ENCODE results near the gene CALN1.

Gene CALN1

GRCh38 chr7:72286519-72286918, 125.6 kb downstream of the CALN1 start:
- no peaks in the 10 kb centered on the region for H3K27me3 ChIP-seq (ENCODE audit: low read depth, low read length)
- no peaks in the 10 kb centered on the region for H3K79me2 ChIP-seq (ENCODE audit: low read length)
- H3K4me1 ChIP-seq (ENCODE audit: low read length), result no peaks in the 10 kb centered on the region
- no peak overlapping the region for H3K4me3 ChIP-seq (ENCODE audit: low read length)
- H3K4me2 ChIP-seq (ENCODE audit: low read length), result no peak overlapping the region
- H3K36me3 ChIP-seq (replicated peaks; ENCODE audit: low read depth, low read length), result no peaks in the 10 kb centered on the region
- H3K9ac ChIP-seq (ENCODE audit: low read length), result no peak overlapping the region
- no peaks in the 10 kb centered on the region for H4K20me1 ChIP-seq (ENCODE audit: insufficient read depth, low read length)
- H2AFZ ChIP-seq (ENCODE audit: low read depth, low read length), result no peak overlapping the region
- no peak overlapping the region for H3K27ac ChIP-seq (ENCODE audit: low read length)
- H3K9me3 ChIP-seq (ENCODE audit: insufficient read depth, low read length), result no peaks in the 10 kb centered on the region
- TF ChIP-seq CTCF (IDR thresholded peaks at IDR 0.05; ENCODE audit: low read depth, low read length) (no peak), EZH2phosphoT487 (IDR thresholded peaks at IDR 0.05; ENCODE audit: low read depth) (no peak)

DNA sequence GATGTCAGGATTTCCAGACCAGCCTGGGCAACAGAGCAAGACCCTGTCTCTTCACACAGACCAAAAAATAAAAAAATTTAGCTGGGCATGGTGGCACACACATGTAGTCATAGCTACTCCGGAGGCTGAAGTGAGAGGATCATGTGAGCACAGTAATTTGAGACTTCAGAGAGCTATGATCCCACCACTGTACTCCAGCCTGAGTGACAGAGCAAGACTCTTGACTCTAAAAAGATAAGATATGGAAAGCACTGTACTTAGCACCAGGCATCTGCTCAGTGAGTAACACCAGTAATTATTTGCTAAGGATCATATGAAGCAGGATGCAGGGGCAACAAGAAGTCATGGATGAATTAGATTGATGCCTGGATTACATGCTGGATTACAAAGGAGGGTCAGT, 128.8 kb downstream of the CALN1 start:
- H3K27ac ChIP-seq (ENCODE audit: low read length), result no peak overlapping the region

DNA sequence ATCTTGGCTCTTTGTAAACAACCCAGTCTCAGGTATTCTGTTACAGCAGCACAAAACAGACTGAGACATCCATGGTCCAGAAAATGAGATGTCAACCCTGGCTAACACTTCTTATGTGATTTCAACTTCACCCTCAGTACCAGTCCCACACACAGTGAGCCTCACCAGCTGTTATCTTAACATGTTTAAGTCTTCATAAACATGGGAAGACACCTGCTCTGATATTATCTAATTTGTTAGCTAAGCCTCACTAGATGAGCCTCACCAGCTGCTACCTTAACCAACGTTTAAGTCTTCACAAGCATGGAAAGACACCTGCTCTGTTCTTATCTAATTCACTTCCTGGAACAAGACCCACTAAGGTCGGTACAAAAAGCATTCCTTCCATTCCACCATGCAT, 130.8 kb downstream of the CALN1 start:
- no peak overlapping the region for H3K9ac ChIP-seq (ENCODE audit: low read length)
- no peaks in the 10 kb centered on the region for H4K20me1 ChIP-seq (ENCODE audit: insufficient read depth, low read length)
- no peaks in the 10 kb centered on the region for H3K9me3 ChIP-seq (ENCODE audit: insufficient read depth, low read length)
- H3K27ac ChIP-seq (ENCODE audit: low read length), result no peak overlapping the region
- H3K36me3 ChIP-seq (replicated peaks; ENCODE audit: low read depth, low read length), result no peaks in the 10 kb centered on the region
- H3K4me3 ChIP-seq (ENCODE audit: low read length), result no peak overlapping the region
- H2AFZ ChIP-seq (ENCODE audit: low read depth, low read length), result no peak overlapping the region
- no peak for TF ChIP-seq CTCF (IDR thresholded peaks at IDR 0.05; ENCODE audit: low read depth, low read length)
- no peak for TF ChIP-seq EZH2phosphoT487 (IDR thresholded peaks at IDR 0.05; ENCODE audit: low read depth)
- H3K79me2 ChIP-seq (ENCODE audit: low read length), result no peaks in the 10 kb centered on the region
- no peaks in the 10 kb centered on the region for H3K4me1 ChIP-seq (ENCODE audit: low read length)
- H3K4me2 ChIP-seq (ENCODE audit: low read length), result no peak overlapping the region
- H3K27me3 ChIP-seq (ENCODE audit: low read depth, low read length), result no peaks in the 10 kb centered on the region

More for the DNA sequence above, 128.8 kb downstream of the CALN1 start:
- Histone ChIP-seq H3K79me2 (ENCODE audit: low read length) (no peaks in the 10 kb centered on the region), H3K27me3 (ENCODE audit: low read depth, low read length) (no peaks in the 10 kb centered on the region), H3K9ac (ENCODE audit: low read length) (no peak overlapping the region), H4K20me1 (ENCODE audit: insufficient read depth, low read length) (no peaks in the 10 kb centered on the region), H3K4me3 (ENCODE audit: low read length) (no peak overlapping the region), H3K4me1 (ENCODE audit: low read length) (no peaks in the 10 kb centered on the region), H3K4me2 (ENCODE audit: low read length) (no peak overlapping the region), H2AFZ (ENCODE audit: low read depth, low read length) (no peak overlapping the region), H3K36me3 (replicated peaks; ENCODE audit: low read depth, low read length) (no peaks in the 10 kb centered on the region), H3K9me3 (ENCODE audit: insufficient read depth, low read length) (no peaks in the 10 kb centered on the region)
- no peak for TF ChIP-seq CTCF (IDR thresholded peaks at IDR 0.05; ENCODE audit: low read depth, low read length)
- no peak for TF ChIP-seq EZH2phosphoT487 (IDR thresholded peaks at IDR 0.05; ENCODE audit: low read depth)

GRCh38 chr7:72279203-72279602, 132.9 kb downstream of the CALN1 start:
- H3K36me3 ChIP-seq (replicated peaks; ENCODE audit: low read depth, low read length), result no peaks in the 10 kb centered on the region
- no peak overlapping the region for H3K27ac ChIP-seq (ENCODE audit: low read length)
- no peaks in the 10 kb centered on the region for H3K9me3 ChIP-seq (ENCODE audit: insufficient read depth, low read length)
- H3K79me2 ChIP-seq (ENCODE audit: low read length), result no peaks in the 10 kb centered on the region
- no peak overlapping the region for H2AFZ ChIP-seq (ENCODE audit: low read depth, low read length)
- H3K4me1 ChIP-seq (ENCODE audit: low read length), result no peaks in the 10 kb centered on the region
- H3K4me3 ChIP-seq (ENCODE audit: low read length), result no peak overlapping the region
- no peaks in the 10 kb centered on the region for H4K20me1 ChIP-seq (ENCODE audit: insufficient read depth, low read length)
- H3K9ac ChIP-seq (ENCODE audit: low read length), result no peak overlapping the region
- H3K27me3 ChIP-seq (ENCODE audit: low read depth, low read length), result no peaks in the 10 kb centered on the region
- TF ChIP-seq CTCF (IDR thresholded peaks at IDR 0.05; ENCODE audit: low read depth, low read length) (no peak), EZH2phosphoT487 (IDR thresholded peaks at IDR 0.05; ENCODE audit: low read depth) (no peak)
- H3K4me2 ChIP-seq (ENCODE audit: low read length), result no peak overlapping the region
